Measurements from ENCODE around the gene TRAF4. TPM values are rescaled to one million over a fixed set of nuclear protein-coding genes. Genes with fewer than 3 reads are reported as not detected.
A peak's percentile ranks its signal among the peaks of the same experiment; 100 is the strongest.

TRAF4 gene
- total and polyA plus RNA-seq, 9 of the 15 experiments (the other 6 are each of a cell fraction or from before 2014, with no cell fraction given), result 2.4 to 147 (median 72.4) TPM

DNA sequence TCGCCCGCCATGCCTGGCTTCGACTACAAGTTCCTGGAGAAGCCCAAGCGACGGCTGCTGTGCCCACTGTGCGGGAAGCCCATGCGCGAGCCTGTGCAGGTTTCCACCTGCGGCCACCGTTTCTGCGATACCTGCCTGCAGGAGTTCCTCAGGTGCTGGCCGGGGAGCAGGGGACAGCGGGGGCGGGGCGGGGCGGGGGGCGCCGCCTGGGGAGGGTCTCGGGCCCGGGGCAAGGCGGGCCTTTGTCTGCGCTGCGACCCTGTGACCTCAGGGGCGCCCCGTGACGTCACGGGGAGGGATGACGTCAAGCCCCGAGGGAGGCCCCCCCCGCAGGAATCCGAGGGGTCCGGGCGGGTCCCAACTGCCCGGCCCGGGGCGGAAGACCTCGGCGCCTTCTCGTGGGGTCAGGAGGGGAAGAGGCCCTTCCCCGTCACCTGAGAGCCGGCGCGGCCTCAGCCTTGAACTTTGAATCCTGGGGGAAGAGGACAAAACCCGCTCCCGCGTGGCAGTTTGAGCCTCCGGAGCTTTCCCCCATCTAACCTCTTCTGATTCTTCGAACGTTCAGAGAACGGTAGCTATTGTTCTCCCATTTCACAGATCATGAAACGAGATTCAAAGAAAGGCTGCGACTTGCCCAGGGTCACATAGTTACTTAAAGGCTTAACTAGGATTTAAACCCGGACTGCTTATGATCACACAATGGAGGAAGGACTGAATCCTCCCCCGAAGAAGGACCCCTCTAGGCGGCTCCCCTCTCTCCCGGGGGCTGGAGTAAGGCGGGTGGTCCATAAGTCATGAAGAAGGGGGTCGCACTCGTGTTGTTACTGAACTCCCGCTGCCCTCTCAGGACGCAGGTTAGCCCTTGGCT lies 527 bp downstream of the TRAF4 start:
- peaks cover 43 to 85% of the 10 kb centered on the region in 2 experiments for H3K4me1 ChIP-seq (replicated peaks in 1 of 2; ENCODE audit: control insufficient read depth in 2 of 2, insufficient read depth in 2 of 2, low read length in 2 of 2)
- TF ChIP-seq, protein P1, sequence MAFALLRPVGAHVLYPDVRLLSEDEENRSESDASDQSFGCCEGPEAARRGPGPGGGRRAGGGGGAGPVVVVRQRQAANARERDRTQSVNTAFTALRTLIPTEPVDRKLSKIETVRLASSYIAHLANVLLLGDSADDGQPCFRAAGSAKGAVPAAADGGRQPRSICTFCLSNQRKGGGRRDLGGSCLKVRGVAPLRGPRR (CRISPR knock-in tag; IDR thresholded peaks at IDR 0.05), result peak; percentile 29; the same call in 1 of the 2 replicates
- TF ChIP-seq, protein P2, sequence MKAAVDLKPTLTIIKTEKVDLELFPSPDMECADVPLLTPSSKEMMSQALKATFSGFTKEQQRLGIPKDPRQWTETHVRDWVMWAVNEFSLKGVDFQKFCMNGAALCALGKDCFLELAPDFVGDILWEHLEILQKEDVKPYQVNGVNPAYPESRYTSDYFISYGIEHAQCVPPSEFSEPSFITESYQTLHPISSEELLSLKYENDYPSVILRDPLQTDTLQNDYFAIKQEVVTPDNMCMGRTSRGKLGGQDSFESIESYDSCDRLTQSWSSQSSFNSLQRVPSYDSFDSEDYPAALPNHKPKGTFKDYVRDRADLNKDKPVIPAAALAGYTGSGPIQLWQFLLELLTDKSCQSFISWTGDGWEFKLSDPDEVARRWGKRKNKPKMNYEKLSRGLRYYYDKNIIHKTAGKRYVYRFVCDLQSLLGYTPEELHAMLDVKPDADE (conservative IDR thresholded peaks at IDR 0.05; ENCODE audit: control insufficient read depth, low read depth, low read length), result 0 out of 2 replicates have a peak, but pooled peaks have one; percentile 8
- peak in 1 of 2 experiments; percentile 20; a peak in 1 of 4 replicates for TF ChIP-seq TBL1XR1 (IDR thresholded peaks at IDR 0.05; ENCODE audit: low read length in 2 of 2)
- peak; percentile 2; the same call in 1 of the 2 replicates for TF ChIP-seq CBX1 (IDR thresholded peaks at IDR 0.05; ENCODE audit: low read depth)
- TF ChIP-seq TEAD2 (tag; IDR thresholded peaks at IDR 0.05), result peak; percentile 99
- no peak for TF ChIP-seq WHSC1 (IDR thresholded peaks at IDR 0.05; ENCODE audit: low read length)
- TF ChIP-seq, protein P3, sequence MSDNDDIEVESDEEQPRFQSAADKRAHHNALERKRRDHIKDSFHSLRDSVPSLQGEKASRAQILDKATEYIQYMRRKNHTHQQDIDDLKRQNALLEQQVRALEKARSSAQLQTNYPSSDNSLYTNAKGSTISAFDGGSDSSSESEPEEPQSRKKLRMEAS (CRISPR knock-in tag; IDR thresholded peaks at IDR 0.05), result peak; percentile 94
- peak; percentile 67; the same call in 1 of the 2 replicates for TF ChIP-seq POLR2A (conservative IDR thresholded peaks at IDR 0.05)
- TF ChIP-seq STAT5B (CRISPR knock-in tag; IDR thresholded peaks at IDR 0.05), result no peak
- TF ChIP-seq ZNF197 (CRISPR knock-in tag; IDR thresholded peaks at IDR 0.05; ENCODE audit: low read depth), result peak; percentile 30; the same call in 1 of the 2 replicates
- TF ChIP-seq NCOA1 (IDR thresholded peaks at IDR 0.05; ENCODE audit: low read depth), result peak; percentile 93
- TF ChIP-seq FOSL1 (tag; conservative IDR thresholded peaks at IDR 0.05), result peak; percentile 39; the same call in 1 of the 2 replicates
- 0 out of 2 replicates have a peak, but pooled peaks have one; percentile 5 for TF ChIP-seq ARID2 (IDR thresholded peaks at IDR 0.05)
- TF ChIP-seq NONO (IDR thresholded peaks at IDR 0.05; ENCODE audit: low read depth in 2 of 2, low read length in 1 of 2), result peak in 1 of 2 experiments; percentile 21; a peak in 1 of 4 replicates
- TF ChIP-seq NELFE (IDR thresholded peaks at IDR 0.05; ENCODE audit: insufficient read depth, insufficient read length), result peak; percentile 33
- peak; percentile 18 for TF ChIP-seq RB1 (IDR thresholded peaks at IDR 0.05; ENCODE audit: low read depth)
- peak; percentile 53; the same call in 1 of the 2 replicates for TF ChIP-seq SAFB (IDR thresholded peaks at IDR 0.05; ENCODE audit: borderline replicate concordance, low read depth, low read length)
- TF ChIP-seq TEAD4 (IDR thresholded peaks at IDR 0.05; ENCODE audit: low read length), result peak; percentile 87
- peak; percentile 98 for TF ChIP-seq TEAD4 (CRISPR knock-in tag; IDR thresholded peaks at IDR 0.05; ENCODE audit: borderline replicate concordance)

More for the DNA sequence above, 527 bp downstream of the TRAF4 start:
- H3K9ac ChIP-seq (ENCODE audit: insufficient read depth in 1 of 2, low read depth in 2 of 2, low read length in 2 of 2), result peak overlapping the region; percentile 93 to 99
- POLR2A ChIA-PET, result interaction anchor here (0.6 to 17.4 kb wide), 12 partner anchors 9 to 206 kb away, joined by 3 to 367 read pairs (median 3); partner anchors contain the start of genes NEK8, PIGS, PROCA1 and RPL23A
- peaks cover 27% of the 10 kb centered on the region for H4K20me1 ChIP-seq (replicated peaks; ENCODE audit: control insufficient read depth, insufficient read depth, low read length)
- WGBS (ENCODE audit: insufficient coverage, low coverage, missing lambda C conversion rate), result under 1% methylated on average over 46 of the region's 61 CpGs
- peak overlapping the region; percentile 96 for H3K27ac ChIP-seq (ENCODE audit: extremely low read depth, low read depth, low read length)
- H3K9me1 ChIP-seq (ENCODE audit: control insufficient read depth, insufficient read depth, low read length), result no peaks in the 10 kb centered on the region
- in situ Hi-C loops (cut with MboI) (no loop called here), intact Hi-C loops (cut with micrococcal nuclease) (loop anchor here (5.0 kb wide), 1 partner anchor 97 kb away; the partner anchor contains the start of gene BLTP2)
- peak; percentile 1; the same call in 1 of the 3 replicates for ATAC-seq
- H2AFZ ChIP-seq (ENCODE audit: low read depth, low read length), result peak overlapping the region; percentile 74
- DNase-seq (ENCODE audit: extremely low read depth in 1 of 4, low spot score in 3 of 4), result peak; percentile 85 to 91 (median 88)
- TSS peak; percentile 69 for BruUV-seq (replicated peaks)
- H3K4me2 ChIP-seq (ENCODE audit: insufficient read depth, low read length), result peak overlapping the region; percentile 94
- H3K4me3 ChIP-seq, result peak overlapping the region; percentile 87
- no peaks in the 10 kb centered on the region for H3K27me3 ChIP-seq (ENCODE audit: control insufficient read depth in 2 of 2, insufficient read depth in 2 of 2, low read length in 2 of 2)
- CTCF ChIA-PET (ENCODE audit: low intra/inter-chr PET ratio), result interaction anchor here (1.9 kb wide), 1 partner anchor 17 kb away, joined by 14 read pairs; the partner anchor contains the start of genes NEK8 and TLCD1
- H3K36me3 ChIP-seq (ENCODE audit: control insufficient read depth, insufficient read depth, low read length), result peaks cover 47% of the 10 kb centered on the region; the same call in 2 of the 3 replicates
- peaks cover 52% of the 10 kb centered on the region for H3K79me2 ChIP-seq (ENCODE audit: control insufficient read depth, insufficient read depth, low read length)
- no peaks in the 10 kb centered on the region for H3K9me3 ChIP-seq (replicated peaks; ENCODE audit: control insufficient read depth, insufficient read depth, low read depth, low read length)
- peak; percentile 63 for FAIRE-seq

Measured in K562 (cell line).